NCI-H1930 (cell line): Measurements from ENCODE around the gene TBC1D4.
A peak's percentile ranks its signal among the peaks of the same experiment; 100 is the strongest.

Source experiments
- DNase-seq, 2 experiments: peaks; one replicate each; lab custom pipeline; 2025; lab: John Stamatoyannopoulos, UW

The TBC1D4 gene

DNA sequence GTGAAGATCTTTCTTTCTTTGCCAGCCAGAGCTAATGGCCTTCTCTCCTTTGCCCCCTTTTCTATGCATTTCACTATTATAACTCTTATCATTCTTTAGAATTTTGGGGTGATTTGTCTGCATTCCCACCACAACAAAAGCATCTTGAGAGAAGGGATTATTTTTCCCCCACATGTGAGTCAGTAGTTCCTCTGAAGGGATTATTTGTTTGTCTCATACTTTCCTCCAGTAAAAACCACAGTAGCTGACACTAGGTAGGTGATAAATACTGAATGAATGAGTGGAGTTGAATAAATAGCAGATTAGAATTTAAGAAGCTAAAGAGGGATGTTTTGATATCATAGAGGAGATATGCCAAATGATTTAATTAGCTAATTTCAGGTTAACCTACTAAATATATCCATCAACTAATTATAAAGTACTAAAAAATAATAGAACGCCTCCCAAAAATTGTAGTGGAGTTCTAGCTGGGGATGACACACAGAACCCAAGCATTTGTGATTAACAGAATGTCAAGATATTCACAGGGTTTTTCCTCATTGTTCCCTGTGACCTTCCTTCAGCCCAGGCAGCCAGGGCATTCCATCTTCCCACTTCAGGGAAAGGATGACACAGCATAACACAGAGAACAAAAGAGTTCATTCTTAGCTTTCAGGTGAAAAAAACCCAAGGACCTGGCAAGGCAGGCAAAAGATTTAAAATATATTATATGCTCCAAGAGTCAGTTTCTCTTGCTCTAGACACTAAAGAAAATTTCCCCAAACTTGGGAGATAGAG lies 3.5 kb upstream of the TBC1D4 start:
- DNase-seq, result no peak

DNA sequence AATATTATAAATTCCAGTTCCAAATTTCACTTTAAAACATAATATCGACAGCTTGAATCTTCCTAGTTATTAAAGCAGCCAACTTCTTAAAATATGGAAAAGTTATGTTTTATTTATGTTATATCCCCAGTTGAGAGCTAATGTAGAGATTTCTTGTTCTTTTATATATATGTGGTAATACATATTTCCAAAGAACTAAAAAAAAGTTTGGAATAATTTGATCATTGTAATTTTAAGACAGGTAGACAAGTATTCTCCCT lies 781 bp upstream of the TBC1D4 start:
- no peak for DNase-seq

DNA sequence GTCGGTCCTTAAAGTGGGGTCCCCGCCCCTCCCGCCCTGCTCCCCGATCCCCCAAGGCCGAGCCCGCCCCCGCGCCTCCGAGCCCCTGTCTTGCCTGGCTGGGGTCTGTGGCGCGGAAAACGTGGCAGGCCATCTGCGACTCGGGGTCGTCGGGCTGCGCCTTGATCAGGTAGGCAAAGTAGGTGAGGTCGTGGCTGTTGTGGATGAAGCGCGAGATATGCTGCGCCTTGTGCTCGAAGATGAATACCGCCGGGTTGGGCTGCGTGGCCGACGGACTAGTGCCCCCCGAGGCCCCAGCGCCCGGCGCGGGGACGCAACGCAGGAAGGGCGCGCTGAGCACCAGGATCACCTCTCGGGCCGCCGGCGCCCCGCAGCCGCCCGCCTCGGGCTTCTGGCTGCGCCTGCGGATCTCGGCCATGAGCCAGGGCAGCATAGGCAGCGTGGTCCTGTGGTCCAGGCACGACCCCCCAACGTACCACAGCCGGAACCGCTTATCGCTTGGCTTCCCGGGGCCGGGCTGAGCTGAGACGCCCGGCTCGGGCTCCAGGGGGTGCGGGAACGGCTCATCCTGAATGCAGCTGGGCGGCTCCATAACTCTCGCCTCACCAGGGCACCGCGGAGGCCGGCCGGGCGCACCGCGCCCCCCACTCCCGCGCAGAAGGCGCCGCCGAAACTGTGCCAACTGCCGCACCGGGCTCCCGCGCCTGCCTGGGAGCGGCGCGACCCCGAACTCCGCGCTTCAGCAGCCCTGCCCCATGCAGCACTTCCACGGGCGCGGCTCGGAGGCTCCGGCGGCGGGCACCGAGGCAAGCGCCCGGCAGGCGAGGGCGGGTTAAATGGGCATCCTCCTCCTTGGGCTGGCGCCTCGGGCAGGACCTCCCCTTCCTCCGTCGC lies 546 bp downstream of the TBC1D4 start:
- DNase-seq, result peak in 1 of 2 experiments; percentile 32

DNA sequence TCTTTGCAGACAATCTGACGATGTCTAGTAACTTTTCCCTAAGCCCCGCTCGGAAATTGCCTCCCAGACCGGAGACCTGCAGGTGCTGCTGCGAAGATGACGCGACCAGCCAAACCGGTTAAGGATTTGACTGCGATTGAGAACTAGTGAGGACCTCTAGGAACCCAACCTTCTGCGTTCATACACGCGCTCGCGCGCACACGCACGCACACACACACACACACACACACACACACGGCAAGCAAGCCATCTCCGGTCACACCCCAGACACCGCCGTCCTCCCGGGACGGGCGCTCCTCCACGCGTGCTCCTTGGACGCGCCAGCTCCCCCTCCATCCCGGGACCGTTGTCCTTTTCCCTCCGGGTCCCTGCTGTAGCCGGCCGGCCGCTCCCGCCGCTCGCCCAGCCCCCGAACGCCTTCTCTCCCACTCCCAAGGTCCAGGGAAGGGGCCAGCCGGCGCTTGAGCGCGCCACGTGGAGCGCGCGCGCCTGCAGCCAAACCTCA lies 1.2 kb downstream of the TBC1D4 start:
- DNase-seq, result peak in 1 of 2 experiments; percentile 17

DNA sequence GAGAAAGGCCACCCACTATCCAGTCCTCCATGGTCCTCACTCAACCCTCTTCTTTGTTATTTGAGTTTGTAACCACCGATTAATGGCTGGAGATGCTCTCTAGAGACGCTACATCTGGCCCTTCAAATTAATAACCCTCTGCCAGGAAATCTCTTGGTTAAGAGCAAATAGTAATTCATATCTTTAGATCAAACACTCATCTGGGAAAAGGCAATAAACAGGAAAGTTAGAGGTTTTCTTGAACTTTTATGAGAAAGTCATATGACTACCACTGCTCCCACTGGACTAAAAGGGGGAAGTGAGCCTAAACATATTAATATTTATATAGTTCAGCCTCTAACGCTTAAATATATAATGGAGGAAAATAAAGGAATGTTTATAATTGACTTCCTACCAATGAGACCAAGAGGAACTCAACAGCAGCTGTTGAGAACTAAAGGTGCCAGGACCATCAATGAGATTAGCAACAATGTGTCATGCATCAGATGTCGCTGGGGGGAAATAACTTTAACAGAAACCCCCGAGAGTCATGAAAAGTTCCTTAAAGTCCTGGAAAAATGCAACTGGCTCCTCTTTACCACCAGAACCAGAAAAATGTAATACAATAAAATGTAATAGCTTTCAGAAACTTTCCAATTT lies 2.7 kb downstream of the TBC1D4 start:
- DNase-seq, result no peak

DNA sequence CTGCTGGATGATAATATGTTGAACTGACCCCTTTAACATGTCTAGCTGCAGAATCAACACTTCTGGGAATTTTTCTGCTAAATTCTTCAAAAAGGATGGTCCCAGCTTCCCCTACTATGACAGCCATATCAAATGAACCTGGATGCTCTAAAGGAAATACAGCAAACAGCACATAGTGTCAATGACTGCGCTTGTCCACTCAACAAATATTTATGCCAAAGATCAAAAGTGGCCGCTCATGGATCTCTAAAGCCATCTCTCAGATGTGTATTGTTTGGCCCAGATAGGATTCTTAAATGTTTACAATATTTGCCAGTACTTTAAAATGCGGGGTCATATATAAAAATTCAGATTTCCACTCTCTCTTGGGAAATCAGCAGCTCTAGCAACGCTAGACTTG lies 3.3 kb downstream of the TBC1D4 start:
- no peak for DNase-seq

DNA sequence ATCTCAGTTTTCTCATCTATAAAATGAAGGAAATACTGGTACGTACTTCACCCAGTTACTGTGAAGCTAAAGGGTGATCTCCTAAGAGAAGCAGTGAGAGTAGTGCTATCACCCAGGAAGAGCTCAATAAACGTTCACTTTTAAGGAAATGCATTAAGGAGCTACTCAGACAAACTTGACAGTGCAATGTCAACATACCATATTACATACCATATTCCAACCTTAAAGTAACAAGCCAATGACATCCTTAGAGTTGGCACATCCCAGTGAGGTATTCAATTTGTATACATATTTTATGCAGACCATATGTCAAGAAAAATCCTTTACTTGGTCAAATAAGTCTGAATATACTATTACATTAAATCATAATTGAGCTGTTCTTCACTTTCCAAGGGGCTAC lies 7.0 kb downstream of the TBC1D4 start:
- DNase-seq, result no peak

DNA sequence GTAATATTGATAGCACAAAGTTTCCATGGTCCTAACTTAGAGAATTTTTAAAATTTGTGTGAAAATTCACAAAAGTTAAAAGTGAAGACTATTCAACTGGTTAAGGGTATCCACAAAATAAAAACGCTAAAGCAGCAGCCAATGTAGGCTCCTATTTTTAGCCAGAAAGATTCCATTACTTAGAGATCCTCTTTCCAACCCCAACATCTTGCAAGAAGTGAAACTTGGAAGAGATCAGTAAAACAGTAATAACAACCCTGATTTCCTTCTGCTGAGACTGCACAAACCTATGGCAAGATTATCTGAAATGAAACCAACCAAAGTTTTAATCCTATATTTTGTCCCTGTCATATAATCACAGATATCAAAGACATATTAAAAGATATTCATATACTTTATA lies 8.5 kb downstream of the TBC1D4 start:
- DNase-seq, result no peak

DNA sequence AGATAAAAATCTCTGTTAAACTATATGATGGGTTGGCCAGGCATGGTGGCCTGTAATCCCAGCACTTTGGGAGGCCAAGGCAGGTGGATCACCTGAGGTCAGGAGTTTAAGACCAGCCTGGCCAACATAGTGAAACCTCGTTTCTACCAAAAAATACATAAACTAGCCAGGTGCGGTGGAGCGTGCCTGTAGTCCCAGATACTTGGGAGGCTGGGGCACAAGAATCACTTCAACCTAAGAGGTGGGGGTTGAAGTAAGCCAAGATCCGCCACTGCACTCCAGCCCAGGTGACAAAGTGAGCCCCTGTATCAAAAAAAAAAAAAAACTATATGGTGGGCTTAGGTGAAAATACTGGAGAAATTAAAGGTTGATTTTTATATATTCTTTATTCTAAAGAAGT lies 11.3 kb downstream of the TBC1D4 start:
- DNase-seq, result no peak

DNA sequence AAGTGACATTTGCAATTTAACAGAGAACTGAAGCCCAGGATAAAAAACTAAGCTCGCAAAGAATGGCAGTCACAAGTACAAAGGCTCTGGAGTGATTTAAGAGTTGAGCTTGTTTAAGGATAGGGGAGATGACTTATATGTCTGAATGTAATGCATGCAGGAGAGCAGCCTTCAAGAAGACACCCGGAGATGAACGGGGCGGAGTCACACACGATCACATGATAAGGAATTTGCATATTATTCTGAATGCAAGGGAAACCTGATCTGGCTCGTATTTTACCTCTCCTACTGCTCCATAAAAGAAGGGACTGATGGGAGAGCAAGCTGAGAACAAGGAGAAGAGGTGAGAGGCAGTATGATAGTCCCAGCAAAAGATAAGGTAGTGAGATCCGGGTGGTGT lies 12.9 kb downstream of the TBC1D4 start:
- no peak for DNase-seq

DNA sequence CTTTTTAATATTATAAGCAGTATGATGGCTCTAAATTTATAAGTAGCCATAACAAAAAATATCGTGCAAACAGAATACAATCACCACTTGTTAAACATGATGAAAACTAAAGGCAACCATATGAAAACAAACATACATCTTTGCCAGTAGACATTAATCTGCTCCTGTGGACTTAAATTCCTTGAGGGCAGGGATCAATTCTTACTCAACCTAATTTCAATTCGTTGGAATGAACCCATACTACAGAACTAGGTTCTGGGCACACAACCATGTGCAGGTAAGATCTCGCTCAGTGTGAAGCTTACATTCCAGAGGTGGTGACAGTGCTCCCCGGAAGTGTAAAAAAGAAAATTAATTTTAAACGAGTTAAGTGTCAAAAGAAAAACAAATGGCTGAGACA lies 13.4 kb downstream of the TBC1D4 start:
- DNase-seq, result no peak

DNA sequence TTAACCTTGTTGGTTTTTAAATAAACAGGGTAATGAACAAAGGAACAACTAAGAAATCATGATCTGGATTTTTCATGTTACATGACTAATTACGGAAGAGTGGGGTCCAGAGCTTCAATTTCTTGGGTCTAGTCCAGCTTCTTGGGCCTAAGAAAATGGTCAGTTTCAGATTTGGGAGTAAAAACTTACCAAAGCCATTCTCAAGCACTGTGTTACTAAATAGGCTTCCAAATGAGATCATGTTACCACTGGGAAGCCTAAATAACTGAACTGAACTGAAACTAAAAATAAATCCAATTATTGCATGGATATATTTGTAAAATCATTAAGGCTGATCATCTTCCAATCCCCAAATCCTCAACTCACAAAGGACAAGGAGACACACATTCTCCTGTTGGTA lies 13.9 kb downstream of the TBC1D4 start:
- no peak for DNase-seq

DNA sequence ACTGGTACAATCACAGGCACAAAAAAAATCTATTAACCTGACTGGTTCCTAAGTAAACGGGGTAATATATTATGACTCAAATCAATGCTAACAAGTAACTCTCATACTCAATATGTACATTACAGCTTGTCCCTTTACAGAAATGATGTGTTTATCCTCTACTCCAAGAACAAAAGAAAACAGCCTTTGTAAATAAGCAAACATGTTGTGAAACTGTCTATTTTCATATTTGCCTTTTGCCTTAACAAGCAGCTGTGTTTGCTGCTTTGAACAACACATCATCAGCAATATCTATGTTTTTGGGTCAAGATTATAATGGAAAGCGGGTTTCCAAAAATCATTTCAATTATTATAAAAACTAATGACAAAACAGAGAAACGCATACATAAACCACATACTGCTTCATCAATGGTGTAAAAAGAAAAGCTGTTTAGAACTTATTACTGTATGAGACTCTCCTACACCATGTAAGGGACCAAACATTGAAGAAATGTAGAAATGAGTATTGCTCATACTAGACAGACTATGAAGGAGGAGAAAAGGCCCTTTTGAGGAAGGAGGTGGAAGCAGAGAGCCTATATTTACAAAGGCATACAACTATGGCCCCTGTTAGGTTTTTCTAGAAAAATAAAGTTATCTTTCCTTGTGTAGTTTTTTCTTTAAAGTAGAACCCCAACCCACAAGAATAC lies 14.8 kb downstream of the TBC1D4 start:
- peak in 1 of 2 experiments; percentile 64 for DNase-seq

DNA sequence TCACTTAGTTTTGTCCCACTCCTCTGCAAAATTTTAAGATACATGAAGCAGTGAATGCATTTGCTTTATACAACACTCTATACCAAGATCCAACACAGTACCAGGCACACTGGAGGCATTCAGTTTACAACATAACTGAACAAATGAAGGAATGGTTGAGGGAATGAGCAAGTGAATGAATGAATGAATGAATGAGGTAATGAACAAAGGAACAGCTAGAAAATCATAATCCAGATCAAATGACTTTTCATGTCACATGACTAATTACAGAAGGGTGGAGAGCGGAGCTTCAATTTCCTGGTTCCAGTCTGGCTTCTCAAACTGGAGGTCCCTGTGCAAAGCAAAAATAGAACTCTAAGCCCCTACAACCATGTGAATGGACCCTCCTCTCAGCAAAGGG lies 16.7 kb downstream of the TBC1D4 start:
- DNase-seq, result no peak

DNA sequence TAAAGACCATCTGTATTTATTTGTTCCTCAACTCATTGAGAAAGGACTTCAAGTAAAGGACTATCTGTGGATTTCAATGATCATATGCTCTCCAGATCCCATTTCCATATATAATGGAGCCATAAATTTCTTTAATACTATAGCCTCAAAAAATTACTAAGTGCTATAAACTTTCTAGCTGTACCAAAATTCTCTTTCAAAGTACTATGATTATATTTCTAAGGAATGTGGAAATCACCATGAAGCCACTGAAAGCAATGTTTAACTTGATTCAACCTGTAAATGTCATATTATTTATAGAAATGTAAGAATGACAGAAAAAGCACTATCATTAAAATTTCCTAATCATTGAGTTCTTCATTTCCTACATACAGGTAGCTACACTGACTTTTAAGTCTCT lies 20.7 kb downstream of the TBC1D4 start:
- DNase-seq, result no peak

DNA sequence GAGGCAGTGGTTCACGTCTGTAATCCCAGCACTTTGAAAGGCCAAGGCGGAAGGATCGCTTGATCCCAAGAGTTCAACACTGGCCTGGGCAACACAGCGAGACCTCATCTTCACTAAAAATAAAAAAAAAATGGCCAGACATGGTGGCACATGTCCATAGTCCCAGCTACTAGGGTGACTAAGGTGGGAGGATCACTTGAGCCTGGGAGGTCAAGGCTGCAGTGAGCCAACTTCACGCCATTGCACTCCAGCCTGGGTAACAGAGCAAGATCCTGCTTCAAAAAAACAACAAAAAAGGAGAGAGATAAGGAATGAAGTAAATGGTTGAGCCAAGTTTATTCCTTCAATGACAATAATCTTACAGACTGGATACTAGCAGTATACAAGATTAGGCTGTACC lies 21.3 kb downstream of the TBC1D4 start:
- no peak for DNase-seq

DNA sequence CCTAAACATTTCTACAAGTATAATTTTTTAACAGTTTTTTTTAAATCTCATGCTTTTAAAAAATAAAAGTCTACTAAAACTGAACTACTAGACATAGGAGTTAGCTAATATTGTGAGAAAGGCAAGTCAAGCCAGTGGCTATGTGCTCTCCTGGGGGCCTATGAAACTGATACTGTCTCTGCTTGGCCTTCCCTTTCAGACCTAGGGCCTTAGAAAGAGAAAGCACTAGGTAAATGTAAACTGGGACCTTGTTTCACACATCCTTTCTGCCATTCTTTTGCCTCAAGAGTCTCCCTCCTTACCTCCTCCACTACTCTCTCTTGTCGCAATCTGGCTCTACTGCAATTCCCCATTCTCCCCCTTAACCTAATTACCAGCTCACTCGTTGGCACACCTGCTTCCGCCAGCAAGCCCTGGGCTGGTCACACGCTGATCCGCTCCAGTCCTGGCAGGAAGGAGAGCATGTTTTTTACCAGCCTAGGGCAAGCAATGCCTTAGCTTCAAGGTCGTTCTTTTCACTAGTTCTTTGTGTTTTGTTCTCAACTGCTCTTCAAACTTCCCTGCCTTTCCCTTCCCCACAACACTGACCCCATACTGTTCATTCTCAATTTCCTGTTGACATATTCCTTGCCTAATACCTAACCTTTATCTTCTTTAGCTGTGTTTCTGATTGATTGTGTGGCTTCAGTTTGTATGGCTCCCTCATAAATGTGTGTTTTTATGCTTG lies 23.1 kb downstream of the TBC1D4 start:
- DNase-seq, result no peak

DNA sequence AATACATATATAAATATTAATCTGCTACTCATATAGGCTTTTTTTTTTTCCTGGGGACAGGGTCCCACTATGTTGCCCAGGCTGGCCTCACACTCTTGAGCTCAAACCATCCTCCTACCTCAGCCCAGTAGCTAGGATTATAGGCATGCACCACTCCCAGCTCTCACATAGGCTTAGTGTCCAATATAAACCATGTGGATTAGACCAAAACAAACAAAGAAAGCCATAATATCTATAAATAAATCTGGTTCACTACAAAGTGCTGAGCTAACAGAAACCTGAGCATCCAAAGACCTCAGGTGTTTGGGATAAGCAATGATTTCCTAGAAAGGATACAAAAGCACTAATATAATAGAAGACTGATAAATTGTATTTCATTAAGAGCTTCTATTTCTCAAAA lies 26.0 kb downstream of the TBC1D4 start:
- DNase-seq, result no peak

DNA sequence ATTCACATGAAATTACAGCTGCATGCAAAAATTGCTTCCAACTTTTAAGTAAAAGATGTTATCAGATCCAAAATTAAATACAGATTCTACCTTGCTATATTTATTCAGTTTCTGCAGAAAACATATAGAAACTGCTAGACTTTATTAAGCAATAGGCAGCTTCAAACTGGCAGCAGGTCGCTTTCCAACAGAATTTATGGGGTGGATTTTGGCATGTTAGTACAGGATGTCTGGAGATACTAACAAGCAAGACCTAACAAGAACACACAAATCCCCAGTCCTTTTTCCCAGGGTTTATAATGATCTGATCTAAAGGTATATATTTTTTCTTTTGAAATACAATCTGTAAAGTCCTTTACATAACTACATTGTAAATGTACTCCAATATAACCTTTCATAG lies 27.5 kb downstream of the TBC1D4 start:
- no peak for DNase-seq

DNA sequence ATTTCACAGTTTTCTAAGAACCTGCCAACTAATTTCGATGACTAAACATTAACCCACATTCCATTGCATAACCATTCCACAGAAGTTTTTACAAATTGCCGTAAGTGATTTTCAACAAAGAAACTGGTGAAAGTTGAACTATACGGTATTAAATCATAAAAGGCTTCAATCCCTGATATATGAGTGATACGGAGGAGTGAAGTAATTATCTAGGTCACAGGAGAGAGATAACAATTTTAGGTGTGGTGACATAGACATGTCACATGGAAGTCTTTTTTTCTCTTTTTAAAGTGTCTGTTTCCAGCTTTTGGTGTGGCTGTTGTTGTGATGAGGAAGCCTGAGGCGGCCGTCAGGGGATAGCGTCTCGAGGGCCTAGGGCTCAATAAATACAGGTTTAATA lies 29.4 kb downstream of the TBC1D4 start:
- no peak for DNase-seq

DNA sequence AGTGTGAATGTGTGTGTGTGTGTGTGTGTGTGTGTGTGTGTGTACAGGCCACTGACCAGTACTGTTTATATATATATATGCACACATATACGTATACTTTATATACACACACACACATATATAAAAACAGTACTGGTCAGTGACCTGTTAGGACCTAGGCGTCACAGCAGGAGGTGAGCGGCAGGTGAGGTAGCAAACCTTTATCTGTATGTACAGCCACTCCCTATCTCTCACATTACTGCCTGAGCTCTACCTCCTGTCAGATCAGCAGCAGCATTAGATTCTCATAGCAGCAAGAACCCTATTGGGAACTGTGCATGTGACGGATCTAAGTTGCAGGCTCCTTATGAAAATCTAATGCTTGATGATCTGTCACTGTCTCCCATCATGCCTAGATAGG lies 34.5 kb downstream of the TBC1D4 start:
- no peak for DNase-seq

DNA sequence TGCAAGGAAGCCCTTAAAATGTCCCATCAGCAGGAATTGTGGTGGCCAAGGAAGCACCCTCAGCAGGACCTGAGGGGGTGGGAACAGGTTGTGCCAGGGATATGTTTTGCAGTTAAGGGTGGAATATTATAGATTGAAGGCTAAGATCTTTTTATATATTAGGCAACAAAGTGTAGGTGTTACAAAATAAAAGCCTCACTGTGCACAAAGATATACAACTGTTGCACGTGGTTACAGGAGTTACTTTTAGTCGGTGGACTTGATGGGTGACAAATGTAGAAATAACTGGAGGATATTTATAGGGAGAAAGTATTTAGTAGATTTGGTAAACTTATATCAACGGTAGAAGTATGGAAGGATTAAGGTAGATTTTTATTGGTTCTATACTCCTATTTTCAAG lies 35.1 kb downstream of the TBC1D4 start:
- no peak for DNase-seq
